Activated CD4-positive, alpha-beta T cell treated with anti-CD3 and anti-CD28 coated beads, Interleukin-2, Interleukin-6, amounts not matched to agents 100 ng/mL and 50 ng/mL, durations not matched to agents 16 hours and 8 hours (primary cell): ENCODE measurements around the gene YY1AP1.
"Not testable (repeated sequence)": the region's sequence is repeated elsewhere in the genome, so short reads cannot be mapped to it uniquely, and the experiment has no call there.

ENCODE experiments used
- DNase-seq: peaks from one replicate; pipeline ENCODE4 v3.0.0-alpha.2; 2020

The YY1AP1 gene, protein sequence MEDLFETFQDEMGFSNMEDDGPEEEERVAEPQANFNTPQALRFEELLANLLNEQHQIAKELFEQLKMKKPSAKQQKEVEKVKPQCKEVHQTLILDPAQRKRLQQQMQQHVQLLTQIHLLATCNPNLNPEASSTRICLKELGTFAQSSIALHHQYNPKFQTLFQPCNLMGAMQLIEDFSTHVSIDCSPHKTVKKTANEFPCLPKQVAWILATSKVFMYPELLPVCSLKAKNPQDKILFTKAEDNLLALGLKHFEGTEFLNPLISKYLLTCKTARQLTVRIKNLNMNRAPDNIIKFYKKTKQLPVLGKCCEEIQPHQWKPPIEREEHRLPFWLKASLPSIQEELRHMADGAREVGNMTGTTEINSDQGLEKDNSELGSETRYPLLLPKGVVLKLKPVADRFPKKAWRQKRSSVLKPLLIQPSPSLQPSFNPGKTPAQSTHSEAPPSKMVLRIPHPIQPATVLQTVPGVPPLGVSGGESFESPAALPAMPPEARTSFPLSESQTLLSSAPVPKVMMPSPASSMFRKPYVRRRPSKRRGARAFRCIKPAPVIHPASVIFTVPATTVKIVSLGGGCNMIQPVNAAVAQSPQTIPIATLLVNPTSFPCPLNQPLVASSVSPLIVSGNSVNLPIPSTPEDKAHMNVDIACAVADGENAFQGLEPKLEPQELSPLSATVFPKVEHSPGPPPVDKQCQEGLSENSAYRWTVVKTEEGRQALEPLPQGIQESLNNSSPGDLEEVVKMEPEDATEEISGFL

DNA sequence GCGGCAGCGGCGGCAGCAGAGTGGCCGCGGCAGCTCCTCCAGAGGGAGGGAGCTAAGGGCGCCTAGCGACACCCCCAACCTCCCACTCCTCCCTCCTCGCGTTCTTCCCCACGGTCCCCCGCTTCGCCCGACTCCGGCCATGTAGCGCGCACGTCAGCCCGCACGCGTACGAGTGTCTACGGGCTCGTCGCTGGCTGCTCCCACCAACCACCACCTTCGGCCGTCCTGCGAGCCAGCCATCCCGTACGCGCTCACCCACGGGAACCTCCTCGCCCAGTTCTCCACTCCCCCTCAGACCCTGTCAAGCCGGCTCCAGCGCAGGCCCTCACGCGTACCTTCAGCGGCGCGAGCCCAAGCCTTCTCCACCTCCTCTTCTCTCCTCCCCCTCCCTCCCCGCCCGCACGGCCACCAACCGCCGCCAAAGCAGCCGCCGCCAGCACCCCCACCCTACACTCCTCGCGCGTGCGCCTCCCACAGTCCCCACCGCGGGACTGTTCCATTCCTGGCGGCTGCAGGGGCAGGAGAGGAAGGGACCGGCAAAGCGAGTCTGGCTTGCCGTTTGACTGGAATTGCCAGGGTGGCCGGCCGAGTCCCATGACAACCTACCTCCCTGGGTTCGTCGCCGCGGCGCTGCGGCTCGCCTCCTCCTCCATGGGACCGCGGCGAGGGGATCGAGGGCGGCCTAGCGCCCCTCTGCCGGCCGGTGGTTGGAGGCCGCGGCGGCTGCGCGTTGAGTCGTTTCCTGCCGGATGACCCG is at the start of gene YY1AP1:
TSS of gene YY1AP1 (minus strand) at position 451 of the 757 bp plus-strand sequence. CDS start 8,338 bp downstream, outside the sequence.
- DNase-seq, result peak; percentile 93

GRCh38 chr1:155729031-155729898 is 40.7 kb upstream of the YY1AP1 start:
- peak; percentile 36 for DNase-seq

- DNase-seq, result no peak
These were observed 36.6 kb upstream of the YY1AP1 start for GRCh38 chr1:155725142-155725541.

- no peak for DNase-seq
These were observed 31.1 kb upstream of the YY1AP1 start for GRCh38 chr1:155719703-155720102.

DNA sequence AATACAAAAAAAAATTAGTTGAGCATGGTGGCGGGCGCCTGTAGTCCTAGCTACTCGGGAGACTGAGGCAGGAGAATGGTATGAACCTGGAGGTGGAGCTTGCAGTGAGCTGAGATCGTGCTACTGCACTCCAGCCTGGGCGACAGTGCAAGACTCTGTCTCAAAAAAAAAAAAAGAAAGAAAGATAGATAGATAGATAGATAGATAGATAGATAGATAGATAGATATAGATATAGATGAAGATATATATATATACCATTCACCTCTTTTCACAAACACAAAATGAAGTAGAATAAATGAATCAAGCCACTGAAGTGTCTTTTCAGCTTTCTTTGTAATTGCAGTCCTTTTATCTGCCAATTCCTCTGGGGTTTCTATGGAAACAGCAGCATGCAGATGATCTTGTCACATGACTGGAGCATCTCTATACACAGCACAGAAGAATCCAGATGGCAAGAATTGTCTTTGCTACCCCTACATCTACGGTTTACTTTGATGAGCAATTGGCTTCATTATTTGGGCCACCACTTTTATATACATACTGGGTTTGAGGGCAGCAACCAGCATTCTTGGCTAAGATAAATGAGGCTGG is 30.0 kb upstream of the YY1AP1 start:
- DNase-seq, result not testable (repeated sequence)

- DNase-seq, result no peak
These were observed 28.5 kb upstream of the YY1AP1 start for GRCh38 chr1:155717041-155717440.

DNA sequence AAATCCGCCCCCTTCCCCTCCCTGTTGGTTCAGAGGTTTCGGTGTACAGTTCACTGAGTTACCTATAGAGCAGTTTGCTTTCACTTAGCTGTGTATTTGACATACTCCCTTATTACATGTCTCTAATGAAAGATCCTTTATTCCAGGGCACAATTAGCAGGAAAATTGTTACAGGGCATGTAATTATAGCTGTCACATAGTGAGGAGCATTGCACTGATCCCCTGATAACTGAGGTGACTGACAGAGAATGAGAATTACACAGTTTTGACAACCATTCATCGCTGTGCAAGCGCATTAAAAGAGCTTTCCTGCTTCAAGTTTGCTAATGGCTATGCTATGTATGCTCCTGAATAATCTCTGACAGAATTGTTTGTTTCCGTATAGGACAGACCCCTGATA is 27.2 kb upstream of the YY1AP1 start:
- DNase-seq, result no peak

GRCh38 chr1:155715056-155715455 is 26.5 kb upstream of the YY1AP1 start:
- not testable (repeated sequence) for DNase-seq

- no peak for DNase-seq
These were observed 24.5 kb upstream of the YY1AP1 start for GRCh38 chr1:155713075-155713474.

GRCh38 chr1:155712636-155713035 is 24.1 kb upstream of the YY1AP1 start:
- DNase-seq, result not testable (repeated sequence)

GRCh38 chr1:155711457-155711856 is 22.9 kb upstream of the YY1AP1 start:
- DNase-seq, result not testable (repeated sequence)

GRCh38 chr1:155709391-155709790 is 20.8 kb upstream of the YY1AP1 start:
- DNase-seq, result no peak

DNA sequence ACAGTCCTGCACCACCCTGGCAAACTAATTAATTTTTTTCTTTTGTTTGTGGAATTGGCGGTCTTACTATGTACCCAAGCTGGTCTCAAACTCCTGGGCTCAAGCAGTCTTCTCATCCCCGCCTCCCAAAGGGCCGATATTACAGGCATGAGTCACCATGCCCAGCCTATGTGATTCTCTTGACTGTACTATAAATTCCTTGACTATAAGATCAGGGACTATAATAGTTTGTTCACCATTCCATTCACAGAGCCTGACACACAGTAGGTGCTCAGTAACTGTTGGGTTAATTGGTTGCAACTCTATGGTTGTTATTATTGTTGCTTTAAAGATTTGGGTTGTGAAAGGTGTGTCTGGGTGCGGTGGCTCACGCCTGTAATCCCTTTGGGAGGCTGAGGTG is 17.6 kb upstream of the YY1AP1 start:
- DNase-seq, result no peak

GRCh38 chr1:155704414-155704813 is 15.8 kb upstream of the YY1AP1 start:
- DNase-seq, result not testable (repeated sequence)

GRCh38 chr1:155703216-155703615 is 14.6 kb upstream of the YY1AP1 start:
- no peak for DNase-seq

DNA sequence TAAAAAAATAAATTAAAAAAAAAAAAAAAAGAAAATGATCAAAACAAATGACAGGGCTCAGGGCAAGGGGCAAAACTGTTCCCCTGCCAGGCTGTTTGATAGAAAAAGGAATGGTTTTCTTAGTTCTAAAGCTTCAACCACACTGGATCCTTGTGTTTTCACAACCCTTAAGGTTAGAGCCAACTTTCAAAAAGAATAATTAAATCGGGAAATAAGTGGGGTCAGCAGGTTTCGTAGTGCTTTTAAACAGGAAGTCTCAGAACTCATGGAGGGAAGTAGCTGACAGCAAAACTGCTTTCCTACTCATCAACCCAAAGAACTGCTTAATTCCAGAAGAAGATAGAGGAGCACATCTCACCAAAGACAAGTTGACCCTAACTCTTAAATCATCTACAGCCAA is 13.1 kb upstream of the YY1AP1 start:
- not testable (repeated sequence) for DNase-seq

GRCh38 chr1:155699062-155699461 is 10.5 kb upstream of the YY1AP1 start:
- not testable (repeated sequence) for DNase-seq

- DNase-seq, result no peak
These were observed 9.9 kb upstream of the YY1AP1 start for GRCh38 chr1:155698382-155699038.

DNA sequence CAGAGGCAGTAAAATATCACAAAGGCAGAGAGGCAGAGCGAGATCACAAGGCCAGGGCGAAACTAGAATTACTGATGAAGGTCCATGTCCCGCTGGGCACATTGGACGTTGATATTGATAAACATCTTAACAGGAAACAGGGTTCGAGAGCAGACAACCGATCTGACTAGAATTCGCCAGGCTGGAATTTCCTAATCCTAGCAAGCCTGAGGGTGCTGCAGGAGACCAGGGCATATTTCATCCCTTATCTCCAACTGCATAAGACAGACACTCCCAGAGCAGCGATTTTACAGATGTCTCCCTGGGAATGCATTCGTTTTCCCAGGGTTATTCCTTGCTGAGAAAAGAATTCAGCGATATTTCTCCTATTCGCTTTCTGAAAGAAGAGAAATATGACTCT is 9.0 kb upstream of the YY1AP1 start:
- not testable (repeated sequence) for DNase-seq

GRCh38 chr1:155697046-155697445 is 8.5 kb upstream of the YY1AP1 start:
- no peak for DNase-seq

GRCh38 chr1:155696524-155696923 is 8.0 kb upstream of the YY1AP1 start:
- no peak for DNase-seq
